Measurements from ENCODE around the gene SLC6A19. TPM values are rescaled to one million over a fixed set of nuclear protein-coding genes. Genes with fewer than 3 reads are reported as not detected.

Gene SLC6A19
- total and polyA plus RNA-seq, 2 donors (not counting 1 experiment from before 2014, with no cell fraction given) = not detected

- POLR2A ChIA-PET = no interaction called here
- H3K4me3 Mint-ChIP-seq = no peak overlapping the region
- WGBS (ENCODE audit: insufficient coverage) = 90% methylated on average over 40 of the region's 42 CpGs
- no peak for TF ChIP-seq EZH2 (IDR thresholded peaks at IDR 0.05; ENCODE audit: borderline replicate concordance, insufficient read depth, low read depth, low read length, poor library complexity, severe bottlenecking)
- no peak for TF ChIP-seq CTCF (IDR thresholded peaks at IDR 0.05)
- CTCF ChIA-PET = no interaction called here
- no peak for DNase-seq
- H3K4me2 ChIP-seq (replicated peaks; ENCODE audit: low read depth, low read length, poor library complexity, severe bottlenecking) = no peak overlapping the region
- peaks cover 0 to 10% (median 1%) of the 10 kb centered on the region in 4 experiments for H3K27me3 ChIP-seq (replicated peaks in 1 of 4; ENCODE audit: control extremely low read depth in 1 of 4, control insufficient read depth in 3 of 4, insufficient read depth in 4 of 4, low read length in 3 of 4)
- H3K9me3 Mint-ChIP-seq (ENCODE audit: insufficient read depth) = no peaks in the 10 kb centered on the region
- H3K4me3 ChIP-seq (ENCODE audit: control extremely low read depth in 1 of 5, extremely low read depth in 1 of 5, insufficient read depth in 1 of 5, low read depth in 2 of 5, low read length in 4 of 5) = no peak overlapping the region
- H3K27me3 Mint-ChIP-seq = no peaks in the 10 kb centered on the region
- H3K4me1 Mint-ChIP-seq = peaks cover 2% of the 10 kb centered on the region
- no peaks in the 10 kb centered on the region for H3K4me1 ChIP-seq (ENCODE audit: control insufficient read depth in 2 of 2, insufficient read depth in 2 of 2, low read length in 2 of 2)
- H3K27ac ChIP-seq (ENCODE audit: low read length in 2 of 2) = no peak overlapping the region
- peaks cover 0 to 9% (median 0%) of the 10 kb centered on the region in 3 donors for H3K9me3 ChIP-seq (ENCODE audit: control extremely low read depth in 1 of 3, control insufficient read depth in 2 of 3, insufficient read depth in 1 of 3, low read length in 2 of 3)
- no peaks in the 10 kb centered on the region for H3K79me2 ChIP-seq (ENCODE audit: control insufficient read depth, insufficient read depth, low read length)
- no peaks in the 10 kb centered on the region for H4K20me1 ChIP-seq (ENCODE audit: control insufficient read depth, insufficient read depth, low read length, poor library complexity, severe bottlenecking)
- intact Hi-C loops (cut with micrococcal nuclease) = no loop called here
- H3K27ac Mint-ChIP-seq = no peak overlapping the region
- no peaks in the 10 kb centered on the region for H3K36me3 ChIP-seq (replicated peaks in 1 of 2; ENCODE audit: control extremely low read depth in 1 of 2, control insufficient read depth in 1 of 2, extremely low read depth in 1 of 2, insufficient read depth in 2 of 2, low read length in 1 of 2)
- ATAC-seq (ENCODE audit: low read depth) = no peak
- H2AFZ ChIP-seq (ENCODE audit: insufficient read depth, low read depth, low read length, poor library complexity, severe bottlenecking) = no peak overlapping the region
- H3K9ac ChIP-seq (ENCODE audit: low read length) = no peak overlapping the region
Observed at GRCh38 chr5:1176473-1177391, 24.7 kb upstream of the SLC6A19 start.

All from B cell (primary cell).